ENCODE results near the gene ZNF716.

The ZNF716 gene

DNA sequence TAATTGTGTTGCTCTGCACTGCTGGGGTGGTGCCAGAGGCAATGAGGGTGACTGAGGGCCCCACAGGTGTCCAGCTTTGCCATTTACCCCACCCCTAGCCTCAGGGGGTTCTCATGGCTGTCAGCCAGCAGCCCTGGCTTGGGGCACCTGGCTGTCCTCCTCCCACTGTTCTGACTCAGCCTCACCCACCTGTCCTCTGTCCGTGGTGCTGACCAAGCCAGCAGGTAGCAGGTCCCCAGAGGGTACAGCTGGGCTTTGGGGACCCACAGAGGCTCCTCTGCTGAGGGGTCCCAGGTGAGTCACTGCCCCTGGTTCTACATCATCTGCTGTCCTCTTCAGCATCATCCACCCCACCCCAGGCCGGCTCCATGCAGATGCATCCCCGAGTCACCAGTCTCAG is 32.2 kb upstream of the ZNF716 start:
- no peak for TF ChIP-seq CTCF (IDR thresholded peaks at IDR 0.05)

DNA sequence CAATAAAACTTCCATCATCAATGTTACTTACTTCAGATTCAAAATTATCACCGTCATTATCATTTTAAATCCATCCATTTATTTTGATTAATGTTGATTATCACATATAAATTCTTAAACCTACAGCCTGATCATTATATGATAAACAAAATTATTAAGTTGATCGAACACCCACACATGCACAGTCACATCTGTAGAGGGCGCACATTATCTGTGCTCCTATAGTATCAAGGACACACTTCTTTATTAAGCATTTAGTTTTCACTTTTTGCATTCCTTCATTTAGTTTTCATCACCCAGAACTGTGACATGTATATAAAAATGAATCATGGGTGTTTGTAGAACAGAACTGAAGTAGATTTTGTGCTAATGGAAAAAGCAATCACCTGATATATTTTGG is 26.2 kb upstream of the ZNF716 start:
- no peak; the same call in 1 of the 2 replicates for TF ChIP-seq CTCF (IDR thresholded peaks at IDR 0.05)

DNA sequence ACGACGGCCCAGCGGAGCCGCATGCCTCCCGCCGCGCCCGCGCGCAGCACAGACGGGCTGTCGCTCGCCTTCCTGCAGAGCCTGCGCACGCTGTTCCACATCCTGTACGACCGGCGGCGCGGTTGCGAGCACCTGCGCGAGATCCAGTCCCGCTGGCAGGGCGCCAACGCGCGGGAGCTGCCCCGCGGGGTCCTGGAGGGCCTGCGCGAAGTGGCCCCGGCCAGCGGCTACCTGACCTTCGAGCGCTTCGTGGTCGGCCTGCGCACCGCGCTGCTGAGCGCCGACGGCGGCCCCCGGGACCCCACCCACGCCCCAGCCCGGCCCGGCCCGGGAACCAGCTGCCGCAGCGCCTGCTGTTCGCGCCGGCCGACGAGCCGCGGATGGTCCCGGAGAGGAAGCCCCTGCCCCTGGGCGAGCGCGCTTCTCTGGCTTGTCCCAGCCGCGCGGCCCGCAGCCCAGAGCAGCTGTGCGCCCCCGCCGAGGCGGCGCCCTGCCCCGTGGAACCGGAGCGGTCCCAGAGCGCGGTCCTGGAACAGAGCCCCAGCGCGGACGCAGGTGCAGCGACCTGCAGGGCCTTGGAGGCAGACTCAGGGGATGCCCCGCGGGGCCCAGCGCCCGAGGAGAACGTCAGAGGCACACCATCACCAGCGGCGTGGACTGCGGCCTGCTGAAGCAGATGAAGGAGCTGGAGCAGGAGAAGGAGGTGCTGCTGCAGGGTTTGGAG is 25.3 kb upstream of the ZNF716 start:
- TF ChIP-seq CTCF (IDR thresholded peaks at IDR 0.05) = no peak

DNA sequence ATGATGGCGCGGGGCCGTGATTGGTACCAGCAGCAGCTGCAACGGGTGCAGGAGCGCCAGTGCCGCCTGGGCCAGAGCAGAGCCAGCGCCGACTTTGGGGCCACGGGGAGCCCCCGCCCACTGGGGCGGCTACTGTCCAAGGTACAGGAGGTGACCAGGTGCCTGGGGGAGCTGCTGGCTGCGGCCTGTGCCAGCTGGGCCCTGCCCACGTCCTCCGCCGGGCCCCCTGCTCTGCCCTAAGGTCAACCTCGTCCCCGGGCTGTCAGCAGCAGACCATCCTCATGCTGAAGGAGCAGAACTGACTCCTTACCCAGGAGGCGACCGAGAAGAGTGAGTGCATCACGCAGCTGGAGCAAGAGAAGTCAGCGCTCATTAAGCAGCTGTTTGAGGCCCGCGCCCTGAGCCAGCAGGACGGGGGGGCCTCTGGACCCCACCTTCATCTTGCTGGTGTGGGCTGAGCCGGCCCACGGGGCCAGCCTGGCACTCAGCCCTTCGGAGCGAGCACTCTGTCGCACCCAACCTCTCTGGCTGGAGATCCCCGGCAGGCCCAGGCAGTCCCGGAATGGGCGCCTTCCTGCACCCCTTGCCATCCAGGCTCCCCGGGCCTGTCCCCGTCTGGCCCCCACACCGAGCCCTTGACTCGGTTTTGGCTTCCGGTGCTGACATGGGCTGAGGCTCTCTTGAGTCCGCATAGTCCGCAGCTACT is 24.6 kb upstream of the ZNF716 start:
- TF ChIP-seq CTCF (IDR thresholded peaks at IDR 0.05) = no peak

GRCh38 chr7:57425969-57426628 is 23.9 kb upstream of the ZNF716 start:
- peak; percentile 48 for TF ChIP-seq CTCF (IDR thresholded peaks at IDR 0.05)

- no peak for TF ChIP-seq CTCF (IDR thresholded peaks at IDR 0.05)
Measured at GRCh38 chr7:57426629-57427003, 23.4 kb upstream of the ZNF716 start.

DNA sequence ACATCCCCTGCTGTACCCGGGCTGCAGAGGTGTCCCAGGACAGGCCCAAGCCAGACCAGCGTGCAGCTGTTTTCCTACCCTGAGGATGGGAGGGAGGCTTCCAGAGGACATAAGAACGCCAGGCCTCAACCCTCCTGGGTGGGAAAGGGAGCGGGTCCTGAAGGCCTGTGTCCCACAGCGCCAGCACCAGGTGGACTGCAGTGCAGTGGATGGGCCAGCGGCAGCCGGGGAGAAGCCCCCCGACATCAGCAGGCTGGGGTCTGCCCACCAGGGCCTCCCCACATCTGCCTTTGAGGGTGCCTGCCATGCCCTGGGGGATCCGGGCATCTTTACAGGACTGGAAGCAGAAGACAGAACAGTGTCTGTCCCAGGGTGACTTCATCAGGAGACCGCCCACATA is 22.8 kb upstream of the ZNF716 start:
- no peak for TF ChIP-seq CTCF (IDR thresholded peaks at IDR 0.05)

Measured in LNCAP (cell line).